HG02884 (cell line): ENCODE measurements around the gene KIF22.

ENCODE experiments used
- ATAC-seq: cut with Tn5 transposase; IDR thresholded peaks from one replicate; pipeline ENCODE4 v1.9.1; 2021; ENCODE audit warnings: mild to moderate bottlenecking, moderate library complexity; ENCODE audit not compliant: unreplicated experiment

KIF22 gene

DNA sequence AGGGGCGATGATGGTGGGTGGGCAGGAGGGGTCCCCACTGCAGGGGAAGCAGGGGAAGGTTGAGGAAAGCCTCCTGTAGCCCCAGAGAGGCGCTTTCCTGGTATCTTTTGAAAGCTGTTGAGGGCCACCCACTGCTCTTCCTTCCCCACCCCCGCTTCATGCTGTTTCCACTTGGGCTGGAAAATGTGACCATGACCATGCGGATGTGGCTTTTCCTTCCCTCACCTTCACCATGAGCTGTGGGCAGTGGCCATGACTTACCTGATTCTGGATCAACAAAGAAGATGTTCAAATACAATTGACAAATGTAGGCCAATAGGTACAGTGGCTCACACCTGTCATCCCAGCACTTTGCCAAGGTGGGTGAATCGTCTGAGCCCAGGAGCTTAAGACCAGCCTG is 43.5 kb downstream of the KIF22 start:
- no peak for ATAC-seq

DNA sequence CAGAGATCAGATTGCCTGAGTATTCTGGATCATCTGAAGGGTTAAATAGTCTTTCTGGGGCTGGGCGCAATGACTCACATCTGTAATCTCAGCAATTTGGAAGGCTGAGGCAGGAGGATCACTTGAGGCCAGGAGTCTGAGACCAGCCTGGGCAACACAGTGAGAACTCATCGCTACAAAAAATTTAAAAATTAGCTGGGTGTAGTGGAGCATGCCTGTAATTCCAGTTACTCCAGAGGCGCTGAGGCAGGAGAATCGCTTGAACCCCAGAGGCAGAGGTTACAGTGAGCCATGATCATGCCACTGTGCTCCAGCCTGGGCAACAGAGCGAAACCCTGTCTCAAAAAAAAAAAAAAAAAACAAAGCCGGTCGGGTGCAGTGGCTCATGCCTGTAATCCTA is 45.4 kb downstream of the KIF22 start:
- ATAC-seq = no peak

DNA sequence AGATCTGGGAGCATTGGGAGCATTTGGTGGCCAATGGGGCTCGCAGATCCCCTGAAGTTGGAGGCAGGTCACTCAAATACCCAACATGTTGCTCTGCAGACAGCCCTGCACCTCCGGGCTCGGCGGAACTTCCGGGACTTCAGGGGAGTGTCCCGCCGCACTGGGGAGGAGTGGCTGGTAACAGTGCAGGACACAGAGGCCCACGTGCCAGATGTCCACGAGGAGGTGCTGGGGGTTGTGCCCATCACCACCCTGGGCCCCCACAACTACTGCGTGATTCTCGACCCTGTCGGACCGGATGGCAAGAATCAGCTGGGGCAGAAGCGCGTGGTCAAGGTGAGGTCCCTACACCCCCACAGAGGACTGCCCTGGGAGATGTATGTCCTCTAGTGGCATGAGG is 46.1 kb downstream of the KIF22 start:
- ATAC-seq = no peak

- ATAC-seq = no peak
Measured at GRCh38 chr16:29837841-29838240, 47.3 kb downstream of the KIF22 start.

DNA sequence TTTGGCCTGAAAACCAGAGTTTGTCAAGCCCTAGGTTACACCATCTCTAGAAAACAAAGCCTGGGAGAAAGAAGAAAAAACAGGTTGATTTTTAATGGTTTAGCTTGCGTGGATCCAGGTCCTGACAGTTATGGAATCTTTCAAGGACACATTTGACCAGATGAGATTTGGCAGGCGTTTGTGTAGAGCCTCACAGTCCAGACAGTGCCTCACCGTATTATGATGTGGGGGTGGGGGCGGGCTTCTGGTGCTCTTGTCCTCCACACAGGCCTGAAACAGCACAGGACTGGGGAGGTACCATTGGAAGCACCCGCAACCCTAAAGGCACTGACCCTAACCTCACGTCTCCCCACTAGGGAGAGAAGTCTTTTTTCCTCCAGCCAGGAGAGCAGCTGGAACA is 49.3 kb downstream of the KIF22 start:
- no peak for ATAC-seq

DNA sequence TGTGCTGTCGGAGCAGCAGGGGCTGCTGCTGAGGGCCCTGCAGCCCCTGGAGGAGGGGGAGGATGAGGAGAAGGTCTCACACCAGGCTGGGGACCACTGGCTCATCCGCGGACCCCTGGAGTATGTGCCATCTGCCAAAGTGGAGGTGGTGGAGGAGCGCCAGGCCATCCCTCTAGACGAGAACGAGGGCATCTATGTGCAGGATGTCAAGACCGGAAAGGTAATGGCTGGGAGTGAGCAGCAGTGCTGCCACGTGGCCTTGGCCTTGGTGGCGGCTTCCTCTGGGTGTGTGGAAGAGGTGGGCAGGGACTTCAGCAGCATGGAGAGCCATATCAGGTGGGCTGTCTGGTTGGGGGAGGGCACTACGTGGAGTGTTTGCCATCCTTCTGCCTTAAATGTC is 49.7 kb downstream of the KIF22 start:
- ATAC-seq = no peak

- ATAC-seq = no peak
Measured at GRCh38 chr16:29841631-29842030, 51.1 kb downstream of the KIF22 start.

DNA sequence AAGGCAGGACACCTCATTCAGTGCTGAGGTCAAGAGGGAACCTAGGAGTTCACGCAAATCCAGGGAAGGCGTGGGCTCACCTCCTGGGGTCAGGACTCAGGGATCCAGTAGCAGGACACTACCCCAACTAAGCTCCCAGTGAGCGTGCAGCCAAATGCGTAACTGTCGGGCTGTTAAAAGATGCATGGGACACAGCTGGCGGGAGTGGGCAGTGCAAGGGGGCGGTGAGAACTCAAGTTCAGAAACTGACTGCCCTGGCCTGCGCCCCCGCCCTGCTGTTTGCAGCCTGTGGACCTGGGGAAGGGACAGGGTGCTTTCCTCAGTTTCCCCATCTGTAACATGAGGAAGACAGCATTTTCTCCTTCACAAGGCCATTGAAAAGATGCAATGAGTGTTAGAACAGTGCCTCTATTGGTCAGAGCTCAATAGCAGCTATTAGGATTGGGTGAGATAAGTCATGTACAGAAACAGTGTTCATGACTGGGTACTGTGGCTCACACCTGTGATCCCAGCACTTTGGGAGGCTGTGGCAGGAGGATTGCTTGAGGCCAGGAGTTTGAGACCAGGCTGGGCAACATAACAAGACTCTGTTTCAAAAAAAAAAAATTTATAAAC is 52.3 kb downstream of the KIF22 start:
- ATAC-seq = no peak

DNA sequence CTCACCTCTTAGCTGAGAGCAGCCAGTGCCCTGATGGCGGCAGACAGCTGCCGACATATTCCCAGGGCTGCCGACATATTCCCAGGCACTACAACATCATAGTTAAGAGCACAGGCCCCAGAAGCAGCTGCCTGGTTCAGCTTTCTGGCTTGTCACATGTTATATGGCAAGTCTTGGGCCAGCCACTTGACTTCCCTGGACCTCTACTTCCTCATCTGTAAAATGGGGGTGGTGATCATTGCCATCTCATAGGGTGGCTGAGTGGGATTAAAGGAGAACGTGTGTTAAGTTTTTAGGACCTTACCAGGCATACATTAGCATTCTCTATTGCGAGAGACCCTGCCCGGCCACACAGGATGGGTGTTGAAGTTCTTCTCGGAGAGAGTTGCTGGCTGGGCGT is 53.4 kb downstream of the KIF22 start:
- no peak for ATAC-seq

GRCh38 chr16:29844575-29845331 is 54.2 kb downstream of the KIF22 start:
- no peak for ATAC-seq

GRCh38 chr16:29845656-29846055 is 55.1 kb downstream of the KIF22 start:
- ATAC-seq = no peak

DNA sequence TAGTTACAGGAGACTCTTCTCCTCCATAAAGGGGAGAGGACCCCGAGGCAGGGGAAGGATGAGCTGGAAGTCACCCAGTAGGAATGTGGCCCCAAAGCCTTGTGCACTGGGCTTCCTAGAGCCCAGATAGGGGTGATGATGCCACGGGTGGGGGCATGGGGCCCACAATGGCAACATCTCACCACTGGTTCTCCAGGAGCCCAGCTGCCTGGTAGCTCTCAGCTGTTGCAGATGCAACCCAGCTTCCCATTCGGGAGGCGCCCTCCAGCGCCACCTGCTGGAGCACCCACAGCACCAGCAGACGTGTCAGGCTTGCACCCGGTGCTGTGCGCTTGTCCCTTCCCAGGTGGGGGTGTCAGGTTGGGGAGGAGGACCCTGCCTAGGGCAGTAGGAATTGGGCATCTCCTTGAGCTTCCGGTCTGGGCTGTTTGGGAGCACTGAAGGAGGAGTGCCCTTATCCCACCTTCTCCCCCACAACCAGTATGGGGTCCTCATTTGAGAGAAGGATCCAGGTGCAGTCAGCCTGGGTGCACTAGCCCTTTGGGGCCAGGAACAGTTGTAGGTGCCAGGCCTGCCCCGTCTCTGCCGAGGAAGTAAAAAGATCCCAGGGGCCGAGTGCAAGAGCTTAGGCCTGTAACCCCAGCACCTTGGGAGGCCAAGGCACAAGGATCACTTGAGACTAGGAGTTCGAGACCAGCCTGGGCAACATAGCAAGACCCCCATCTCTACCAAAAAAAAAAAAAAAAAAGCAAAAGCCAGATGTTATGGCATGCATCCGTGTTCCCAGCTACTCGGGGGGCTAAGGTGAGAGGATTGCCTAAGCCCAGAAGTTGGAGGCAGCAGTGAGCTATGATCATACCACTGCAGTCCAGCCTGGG is 58.1 kb downstream of the KIF22 start:
- no peak for ATAC-seq

DNA sequence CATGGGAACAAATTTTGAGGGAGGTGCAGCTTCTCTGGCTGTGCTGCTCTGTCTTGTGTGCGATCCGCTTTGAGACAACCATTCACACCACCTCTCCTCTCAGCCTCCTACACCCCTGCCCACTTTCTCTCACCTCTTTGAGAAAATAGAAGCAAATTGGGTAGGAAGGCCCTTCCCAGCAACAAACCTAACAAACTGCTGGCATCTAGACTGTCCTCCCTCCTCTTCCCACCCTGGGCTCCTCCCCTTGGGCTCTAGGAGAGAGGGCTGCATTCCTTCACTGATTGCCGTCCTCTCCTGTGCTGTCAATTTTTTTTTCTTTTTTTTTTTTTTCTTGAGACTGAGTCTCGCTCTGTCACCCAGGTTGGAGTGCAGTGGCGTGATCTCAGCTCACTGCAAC is 59.0 kb downstream of the KIF22 start:
- no peak for ATAC-seq

DNA sequence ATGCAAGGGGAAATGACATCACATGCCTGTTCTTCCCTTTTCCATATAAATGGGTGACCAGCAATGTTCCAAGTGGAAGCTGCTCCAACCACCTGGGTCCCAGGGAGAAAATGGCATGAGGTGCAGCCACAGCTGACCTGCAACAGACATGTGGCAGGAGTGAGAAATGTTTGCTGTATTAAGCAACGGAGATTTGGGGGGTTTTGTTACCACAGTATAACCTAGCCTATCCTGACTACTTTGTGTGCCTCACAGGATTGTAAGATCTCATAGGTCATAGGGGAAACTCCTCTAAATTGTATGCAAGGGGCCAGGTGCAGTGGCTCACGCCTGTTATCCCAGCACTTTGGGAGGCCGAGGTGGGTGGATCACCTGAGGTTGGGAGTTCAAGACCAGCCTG is 60.4 kb downstream of the KIF22 start:
- ATAC-seq = no peak

DNA sequence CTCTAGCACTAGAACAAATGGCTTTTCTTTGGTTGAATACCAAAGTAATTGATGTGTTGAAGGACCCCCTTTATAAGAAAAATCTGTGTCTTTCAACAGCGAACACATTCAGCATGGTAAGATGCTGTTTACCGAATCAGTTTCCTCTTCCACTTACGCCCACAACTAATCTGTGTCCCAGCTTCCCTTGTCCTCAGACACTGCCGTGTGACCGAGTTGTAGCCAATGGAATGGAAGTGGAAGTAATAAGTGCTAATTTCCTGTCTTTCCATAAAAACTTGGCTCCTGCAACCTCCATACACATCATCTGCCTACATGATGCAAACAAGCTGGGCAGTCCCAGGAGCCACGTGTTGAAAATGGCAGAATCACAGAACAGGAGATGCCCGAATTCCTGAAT is 62.1 kb downstream of the KIF22 start:
- ATAC-seq = no peak

- ATAC-seq = no peak
Measured at GRCh38 chr16:29854520-29855100, 64.1 kb downstream of the KIF22 start.
